Fibroblast of skin of back (primary cell): ENCODE data around the gene BTD.
A peak's percentile ranks its signal among the peaks of the same experiment; 100 is the strongest.

Source experiments
- DNase-seq: peaks from one replicate; pipeline ENCODE4 v3.0.0-alpha.2; 2013

BTD gene

GRCh38 chr3:15667484-15667883, 65.9 kb downstream of the BTD start:
- no peak for DNase-seq

DNA sequence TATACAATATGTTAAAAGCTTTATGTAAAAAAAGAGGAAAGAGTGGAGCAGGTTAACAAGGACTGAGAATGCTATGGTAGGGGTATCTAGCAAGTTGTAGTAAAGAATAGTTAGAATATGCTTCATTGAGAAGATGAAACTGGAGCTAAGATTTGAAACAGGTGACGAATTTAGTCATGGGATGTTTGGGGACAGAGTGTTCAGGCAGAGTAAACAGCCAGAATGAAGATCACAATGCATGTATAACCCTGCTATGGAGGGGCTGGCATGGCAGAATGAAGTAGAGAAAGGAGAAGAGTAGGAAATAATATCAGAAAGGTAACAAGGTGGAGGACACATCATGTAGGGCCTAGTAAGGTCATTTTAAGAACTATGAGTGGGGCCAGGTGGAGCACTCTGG, 72.0 kb downstream of the BTD start:
- DNase-seq, result no peak

GRCh38 chr3:15676259-15676658, 74.7 kb downstream of the BTD start:
- DNase-seq, result peak; percentile 9

- no peak for DNase-seq
Observed at GRCh38 chr3:15679306-15679705, 77.8 kb downstream of the BTD start.

GRCh38 chr3:15681668-15682067, 80.1 kb downstream of the BTD start:
- DNase-seq, result no peak

- peak; percentile 13 for DNase-seq
Observed at GRCh38 chr3:15682561-15683185, 81.1 kb downstream of the BTD start.

- DNase-seq, result no peak
Observed at GRCh38 chr3:15683253-15683652, 81.7 kb downstream of the BTD start.

DNA sequence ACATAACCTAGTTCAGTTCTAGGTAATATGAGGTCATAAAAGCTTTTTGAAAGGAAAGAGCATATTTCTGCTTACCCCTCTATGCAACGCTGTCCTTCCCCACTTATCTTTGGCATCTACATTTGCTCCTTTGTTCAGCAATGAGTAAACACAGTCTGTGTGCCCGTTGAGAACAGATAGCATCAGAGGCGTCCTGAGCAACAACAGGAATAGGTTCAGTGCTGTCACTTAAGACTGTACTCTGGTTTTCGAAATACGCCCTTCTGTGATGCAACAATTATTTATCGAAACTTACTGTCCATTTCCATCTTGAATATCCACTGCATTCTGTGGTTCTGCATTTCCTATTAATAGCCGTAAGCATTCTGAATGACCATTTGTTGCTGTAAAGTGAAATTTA, 84.4 kb downstream of the BTD start:
- DNase-seq, result no peak

DNA sequence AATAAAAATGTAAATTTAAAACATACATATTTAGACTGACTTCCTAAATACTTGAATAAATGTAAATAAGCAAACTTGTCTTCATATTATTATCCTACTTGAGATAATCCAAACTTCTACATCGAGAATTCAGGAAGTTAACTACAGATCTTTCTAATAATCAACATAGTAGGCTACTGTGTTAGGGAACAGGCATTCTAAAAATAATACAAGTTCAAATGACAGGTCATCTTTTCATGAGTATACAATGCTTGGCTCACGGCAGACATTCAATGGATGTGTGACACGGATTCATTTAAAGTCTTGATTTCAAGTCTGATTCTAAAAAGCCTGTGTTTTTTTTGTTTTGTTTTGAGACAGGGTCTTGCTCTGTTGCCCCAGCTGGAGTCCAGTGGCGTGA, 88.7 kb downstream of the BTD start:
- DNase-seq, result no peak

DNA sequence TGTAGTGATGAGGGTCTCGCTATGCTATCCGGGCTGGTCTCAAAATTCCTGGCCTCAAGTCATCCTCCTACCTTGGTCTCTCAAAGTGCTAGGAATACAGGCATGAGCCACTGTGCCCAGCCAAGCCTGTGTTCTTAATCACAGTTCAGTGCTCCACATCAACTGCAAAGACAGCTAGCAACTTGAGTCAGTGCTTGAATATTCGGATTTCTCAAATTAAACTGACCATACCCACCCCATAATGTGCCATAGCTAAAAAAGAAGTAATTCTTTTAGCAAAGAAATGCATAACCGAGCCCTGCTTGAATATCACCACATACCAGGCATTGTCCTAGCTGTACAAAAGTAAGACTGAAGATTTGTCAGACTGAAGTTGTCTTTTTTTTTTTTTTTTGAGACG, 89.2 kb downstream of the BTD start:
- DNase-seq, result no peak

DNA sequence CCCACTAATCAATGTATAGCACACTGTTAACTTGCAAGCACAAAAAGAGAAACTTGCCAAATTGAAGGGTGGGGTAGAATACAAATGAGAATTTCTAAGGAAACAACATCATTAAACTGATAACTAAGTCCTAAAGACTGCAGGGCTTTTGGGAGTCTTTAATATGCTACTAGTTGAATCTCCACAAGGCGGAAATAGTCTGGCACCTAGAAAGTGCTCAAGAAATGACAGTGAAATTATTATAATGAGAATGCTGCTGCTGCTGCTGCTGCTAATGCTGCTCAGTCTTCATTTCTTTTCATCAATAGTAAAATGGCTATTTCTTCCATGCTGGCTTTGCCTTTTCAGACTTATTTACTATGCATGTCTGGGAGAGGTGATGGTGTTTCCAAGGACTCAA, 91.8 kb downstream of the BTD start:
- no peak for DNase-seq

DNA sequence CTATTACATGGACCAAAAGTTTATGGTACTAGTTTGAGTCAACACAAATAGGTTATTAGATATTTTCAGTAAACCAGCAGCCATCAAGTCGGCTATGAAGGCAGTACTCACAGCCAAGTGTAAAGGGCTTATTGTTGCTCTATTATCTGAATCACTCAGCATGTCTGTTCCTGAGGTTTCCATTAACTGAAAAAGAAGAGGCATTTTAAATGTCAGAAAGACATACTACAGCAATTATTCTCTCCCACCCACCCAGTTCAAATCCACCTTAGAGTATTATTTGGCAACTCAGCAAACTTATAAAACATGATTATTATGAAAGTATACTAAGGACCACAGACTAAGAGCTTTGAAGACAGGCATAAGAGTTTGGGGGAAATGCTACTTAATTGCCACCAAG, 93.1 kb downstream of the BTD start:
- no peak for DNase-seq
